Right atrium auricular region (tissue), 2 donors: Measurements from ENCODE around the gene PLEKHB1. TPM values are rescaled to one million over a fixed set of nuclear protein-coding genes. Genes with fewer than 3 reads are reported as not detected.

Experiments
- DNase-seq: peaks from one replicate; pipeline ENCODE4 v3.0.0-alpha.2; 2019; ENCODE audit warnings: low spot score
- H3K27ac ChIP-seq, 2 donors: fragments of 200-600 bp; sonication (generic); 1 replicate in 1 of 2; 2 replicates in 1 of 2; pipeline ENCODE4 v1.5.1; 2016 to 2019
- H3K27me3 ChIP-seq, 2 donors: fragments of 200-600 bp; sonication (generic); one replicate each; pipeline versions ENCODE4 v1.5.1 to v1.6.0; 2017 to 2019
- H3K36me3 ChIP-seq: fragments of 200-600 bp; sonication (generic); one replicate; pipeline ENCODE4 v1.5.1; 2016
- H3K4me1 ChIP-seq, 2 donors: fragments of 200-600 bp; sonication (generic); one replicate each; pipeline versions ENCODE4 v1.5.1 to v1.6.0; 2017 to 2019
- H3K4me3 ChIP-seq, 2 donors: fragments of 200-600 bp; sonication (generic); 1 replicate in 1 of 2; 2 replicates in 1 of 2; pipeline ENCODE4 v1.5.1; 2017 to 2019; ENCODE audit warnings: mild to moderate bottlenecking in 1 of 2, moderate library complexity in 1 of 2
- H3K9me3 ChIP-seq, 2 donors: fragments of 200-600 bp; sonication (generic); one replicate each; pipeline ENCODE4 v1.5.1; 2019
- total RNA-seq, 2 donors: library from RNA; depleted of rRNA; stranded (reverse); fragments of >200 nt; gene quantifications; one replicate each; pipeline ENCODE4 v1.1.0, GENCODE V29; 2016
- TF ChIP-seq, protein P1 (sequence below), 2 donors: fragments of 200-600 bp; sonication (generic); IDR thresholded peaks; one replicate each; pipeline ENCODE4 v1.5.1; 2019; ENCODE audit warnings: antibody characterized with exemption in 2 of 2

PLEKHB1 gene
- total RNA-seq, 2 donors from 2014 or later: 13.0 to 23.8 TPM

GRCh38 chr11:73614591-73614990 is 31.8 kb upstream of the PLEKHB1 start:
- Histone ChIP-seq H3K27me3 (no peaks in the 10 kb centered on the region), H3K4me3 (no peak overlapping the region)
- DNase-seq: no peak

GRCh38 chr11:73622926-73623593 is 23.3 kb upstream of the PLEKHB1 start:
- TF ChIP-seq, protein P1, sequence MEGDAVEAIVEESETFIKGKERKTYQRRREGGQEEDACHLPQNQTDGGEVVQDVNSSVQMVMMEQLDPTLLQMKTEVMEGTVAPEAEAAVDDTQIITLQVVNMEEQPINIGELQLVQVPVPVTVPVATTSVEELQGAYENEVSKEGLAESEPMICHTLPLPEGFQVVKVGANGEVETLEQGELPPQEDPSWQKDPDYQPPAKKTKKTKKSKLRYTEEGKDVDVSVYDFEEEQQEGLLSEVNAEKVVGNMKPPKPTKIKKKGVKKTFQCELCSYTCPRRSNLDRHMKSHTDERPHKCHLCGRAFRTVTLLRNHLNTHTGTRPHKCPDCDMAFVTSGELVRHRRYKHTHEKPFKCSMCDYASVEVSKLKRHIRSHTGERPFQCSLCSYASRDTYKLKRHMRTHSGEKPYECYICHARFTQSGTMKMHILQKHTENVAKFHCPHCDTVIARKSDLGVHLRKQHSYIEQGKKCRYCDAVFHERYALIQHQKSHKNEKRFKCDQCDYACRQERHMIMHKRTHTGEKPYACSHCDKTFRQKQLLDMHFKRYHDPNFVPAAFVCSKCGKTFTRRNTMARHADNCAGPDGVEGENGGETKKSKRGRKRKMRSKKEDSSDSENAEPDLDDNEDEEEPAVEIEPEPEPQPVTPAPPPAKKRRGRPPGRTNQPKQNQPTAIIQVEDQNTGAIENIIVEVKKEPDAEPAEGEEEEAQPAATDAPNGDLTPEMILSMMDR (IDR thresholded peaks at IDR 0.05): no peak
- Histone ChIP-seq H3K36me3 (no peaks in the 10 kb centered on the region), H3K9me3 (no peaks in the 10 kb centered on the region), H3K27me3 (no peaks in the 10 kb centered on the region), H3K27ac (no peak overlapping the region), H3K4me1 (no peaks in the 10 kb centered on the region), H3K4me3 (no peak overlapping the region)
- no peak for DNase-seq

More at GRCh38 chr11:73614591-73614990, 31.8 kb upstream of the PLEKHB1 start:
- H3K27ac ChIP-seq: no peak overlapping the region
- no peaks in the 10 kb centered on the region for H3K36me3 ChIP-seq
- H3K9me3 ChIP-seq: no peaks in the 10 kb centered on the region
- TF ChIP-seq, protein P1 (IDR thresholded peaks at IDR 0.05): no peak
- no peaks in the 10 kb centered on the region for H3K4me1 ChIP-seq

- no peak overlapping the region for H3K4me3 ChIP-seq
- no peaks in the 10 kb centered on the region for H3K4me1 ChIP-seq
- no peak for DNase-seq
- no peaks in the 10 kb centered on the region for H3K36me3 ChIP-seq
- no peak overlapping the region for H3K27ac ChIP-seq
- H3K9me3 ChIP-seq: no peaks in the 10 kb centered on the region
- TF ChIP-seq, protein P1 (IDR thresholded peaks at IDR 0.05): no peak
- H3K27me3 ChIP-seq: no peaks in the 10 kb centered on the region
These were observed 22.7 kb upstream of the PLEKHB1 start for GRCh38 chr11:73623686-73624085.

- DNase-seq: peak; percentile 88
- Histone ChIP-seq H3K36me3 (no peaks in the 10 kb centered on the region), H3K27me3 (no peaks in the 10 kb centered on the region), H3K9me3 (no peaks in the 10 kb centered on the region), H3K4me3 (no peak overlapping the region), H3K27ac (no peak overlapping the region), H3K4me1 (no peaks in the 10 kb centered on the region)
- TF ChIP-seq, protein P1 (IDR thresholded peaks at IDR 0.05): peak; percentile 84 to 93
These were observed 20.6 kb upstream of the PLEKHB1 start for GRCh38 chr11:73625696-73626318.

DNA sequence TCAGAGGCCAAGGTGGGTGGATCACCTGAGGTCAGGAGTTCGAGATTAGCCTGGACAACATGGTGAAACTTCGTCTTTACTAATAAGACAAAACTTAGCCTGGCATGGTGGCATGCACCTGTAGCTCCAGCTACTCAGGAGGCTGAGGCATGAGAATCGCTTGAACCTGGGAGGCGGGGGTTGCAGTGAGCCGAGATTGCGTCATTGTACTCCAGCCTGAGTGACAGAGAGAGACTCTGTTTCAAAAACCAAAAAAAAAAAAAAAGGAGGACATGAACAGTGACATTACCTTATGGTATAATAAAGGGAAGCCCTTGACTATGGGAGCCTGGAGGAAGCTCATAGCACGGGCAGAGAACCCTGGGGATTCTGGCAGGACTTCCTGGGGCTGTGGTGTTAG is 16.5 kb upstream of the PLEKHB1 start:
- TF ChIP-seq, protein P1 (IDR thresholded peaks at IDR 0.05): no peak
- no peaks in the 10 kb centered on the region for H3K27me3 ChIP-seq
- no peaks in the 10 kb centered on the region for H3K4me1 ChIP-seq
- H3K4me3 ChIP-seq: no peak overlapping the region
- no peaks in the 10 kb centered on the region for H3K9me3 ChIP-seq
- DNase-seq: no peak
- H3K27ac ChIP-seq: no peak overlapping the region
- no peaks in the 10 kb centered on the region for H3K36me3 ChIP-seq
